ENCODE results near the gene RGS8. TPM values are rescaled to one million over a fixed set of nuclear protein-coding genes. Genes with fewer than 3 reads are reported as not detected.
"Not testable (repeated sequence)": the region's sequence is repeated elsewhere in the genome, so short reads cannot be mapped to it uniquely, and the experiment has no call there.

The RGS8 gene
- total RNA-seq, 4 donors from 2014 or later, result 0.06 to 0.84 (median 0.12) TPM; not detected in 1

- no peak for TF ChIP-seq CTCF (IDR thresholded peaks at IDR 0.05)
- no peak for ATAC-seq (ENCODE audit: low FRiP score)
- DNase-seq (ENCODE audit: low spot score), result no peak
Measured at GRCh38 chr1:182703539-182703938, 19.2 kb upstream of the RGS8 start.

- no peak for TF ChIP-seq CTCF (IDR thresholded peaks at IDR 0.05)
- ATAC-seq (ENCODE audit: low FRiP score) (no peak), DNase-seq (ENCODE audit: low spot score) (no peak)
Measured at GRCh38 chr1:182702826-182703524, 18.6 kb upstream of the RGS8 start.

- no peak for TF ChIP-seq CTCF (IDR thresholded peaks at IDR 0.05)
- no peak for ATAC-seq (ENCODE audit: low FRiP score)
Measured at GRCh38 chr1:182700351-182700709, 15.9 kb upstream of the RGS8 start.

GRCh38 chr1:182699393-182700350 lies 15.3 kb upstream of the RGS8 start:
- ATAC-seq (ENCODE audit: low FRiP score) (peak; percentile 54), DNase-seq (ENCODE audit: low spot score) (no peak)
- no peak for TF ChIP-seq CTCF (IDR thresholded peaks at IDR 0.05)

More at GRCh38 chr1:182700351-182700709, 15.9 kb upstream of the RGS8 start:
- no peak for DNase-seq (ENCODE audit: low spot score)

- no peak for DNase-seq (ENCODE audit: low spot score)
- no peak for TF ChIP-seq CTCF (IDR thresholded peaks at IDR 0.05)
- ATAC-seq (ENCODE audit: low FRiP score), result no peak
Measured at GRCh38 chr1:182698971-182699370, 14.6 kb upstream of the RGS8 start.

- DNase-seq (ENCODE audit: low spot score); ATAC-seq (ENCODE audit: low FRiP score): not testable (repeated sequence)
Measured at GRCh38 chr1:182693139-182693538, 8.8 kb upstream of the RGS8 start.

GRCh38 chr1:182690886-182691443 lies 6.6 kb upstream of the RGS8 start:
- ATAC-seq (ENCODE audit: low FRiP score), result no peak
- DNase-seq (ENCODE audit: low spot score), result no peak
- TF ChIP-seq CTCF (IDR thresholded peaks at IDR 0.05), result no peak
